Astrocyte of the cerebellum (primary cell): Measurements from ENCODE around the gene HECW1.

Experiments
- DNase-seq: peaks from one replicate; pipeline ENCODE4 v3.0.0-alpha.2; 2011; ENCODE audit warnings: low read depth
- H3K4me3 ChIP-seq: 2 replicates; pipeline ENCODE4 v1.5.1; 2011; ENCODE audit warnings: mild to moderate bottlenecking, low read depth, low read length, moderate library complexity
- CTCF ChIP-seq: IDR thresholded peaks from 2 replicates; pipeline ENCODE4 v1.5.1; 2012; ENCODE audit warnings: low read length, low read depth, moderate library complexity, mild to moderate bottlenecking; ENCODE audit errors: missing control alignments
- in situ Hi-C: cut with HindIII; loops from 2 replicates; pipeline ENCODE4 v1.10.0; 2017; ENCODE audit warnings: low sequenced_read_pairs

The HECW1 gene

GRCh38 chr7:43467406-43467805, 355.0 kb downstream of the HECW1 start:
- DNase-seq = no peak
- no peak for TF ChIP-seq CTCF
- in situ Hi-C loops = no loop called here

DNA sequence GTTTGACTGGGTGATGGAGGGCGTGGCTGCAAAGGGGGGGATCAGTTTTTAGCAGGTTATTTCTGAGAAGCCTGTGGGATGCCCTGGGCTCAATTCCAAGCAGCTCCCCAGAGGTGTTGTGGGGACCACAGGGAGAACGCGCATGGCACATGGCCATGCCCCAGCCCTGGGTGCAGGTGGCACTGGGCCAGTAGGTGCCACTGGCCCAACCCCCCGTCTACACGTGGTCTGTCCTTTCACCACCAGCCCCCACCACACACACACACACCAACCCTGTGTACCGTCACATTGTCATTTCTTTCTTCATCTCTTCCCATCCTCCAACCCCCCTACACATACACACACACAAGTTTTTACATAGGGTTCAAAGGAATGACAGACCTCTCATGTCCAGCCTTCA, 355.4 kb downstream of the HECW1 start:
- TF ChIP-seq CTCF = no peak
- H3K4me3 ChIP-seq = no peak overlapping the region
- DNase-seq = no peak
- in situ Hi-C loops = no loop called here

More at GRCh38 chr7:43467406-43467805, 355.0 kb downstream of the HECW1 start:
- no peak overlapping the region for H3K4me3 ChIP-seq

GRCh38 chr7:43469051-43469450, 356.6 kb downstream of the HECW1 start:
- no peak for DNase-seq
- no peak for TF ChIP-seq CTCF
- in situ Hi-C loops = no loop called here
- no peak overlapping the region for H3K4me3 ChIP-seq

DNA sequence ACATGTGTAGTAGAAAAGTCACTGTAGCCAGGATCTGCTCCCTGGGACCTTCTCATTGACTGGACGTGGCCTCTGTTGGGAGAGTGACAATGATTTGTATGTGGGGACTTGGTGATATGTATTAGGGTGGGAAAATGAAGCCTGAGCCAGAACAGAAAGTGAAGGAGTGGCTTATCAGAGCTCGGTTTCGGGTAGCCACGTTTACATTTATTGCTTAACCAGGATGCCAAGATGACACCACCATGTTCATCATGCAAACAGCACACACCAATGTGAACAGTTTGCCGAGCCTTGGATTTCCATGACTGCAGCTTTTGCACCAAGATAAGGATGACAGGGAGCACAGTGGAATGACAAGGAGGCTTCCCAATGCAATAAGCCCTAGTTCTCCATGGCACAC, 357.7 kb downstream of the HECW1 start:
- TF ChIP-seq CTCF = no peak
- H3K4me3 ChIP-seq = no peak overlapping the region
- no peak for DNase-seq
- in situ Hi-C loops = no loop called here

DNA sequence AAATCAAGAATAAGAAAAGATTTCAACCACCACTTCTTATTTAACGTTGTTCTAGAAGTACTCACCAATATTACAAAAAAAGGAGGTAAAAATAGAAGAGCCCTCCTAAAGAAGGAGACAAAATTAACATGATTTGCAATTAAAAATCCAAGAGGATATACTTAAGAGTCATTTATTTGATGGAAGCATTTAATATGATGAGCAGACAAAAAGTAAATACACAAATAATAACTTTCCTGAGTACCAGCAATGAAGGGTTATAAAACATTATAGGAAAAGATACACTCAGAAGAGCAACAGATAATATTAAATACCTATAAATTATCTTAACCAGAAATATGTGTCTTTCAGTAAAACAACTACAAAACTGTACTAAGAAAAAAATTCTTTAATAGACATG, 363.5 kb downstream of the HECW1 start:
- no peak for TF ChIP-seq CTCF
- in situ Hi-C loops = no loop called here
- H3K4me3 ChIP-seq = no peak overlapping the region
- no peak for DNase-seq

DNA sequence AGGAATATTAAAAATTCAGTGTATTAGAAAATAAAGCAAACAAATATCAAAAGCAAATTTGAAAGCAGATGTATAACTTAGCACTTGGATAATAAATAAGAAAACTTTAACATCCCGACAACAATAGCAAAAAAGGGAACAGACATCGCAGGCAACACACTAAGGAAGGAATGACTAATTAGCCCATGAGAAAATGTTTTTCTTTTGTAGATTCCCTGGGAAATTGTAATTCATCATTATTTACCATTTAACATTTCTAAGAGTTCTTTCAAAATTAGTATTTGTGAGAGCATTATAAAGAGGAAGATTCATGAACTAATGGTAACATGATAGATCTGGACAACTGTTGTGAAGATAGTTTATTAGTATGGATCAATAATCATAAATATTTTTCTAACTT, 364.4 kb downstream of the HECW1 start:
- no peak for DNase-seq
- no peak for TF ChIP-seq CTCF
- in situ Hi-C loops = no loop called here
- H3K4me3 ChIP-seq = no peak overlapping the region

GRCh38 chr7:43479042-43479441, 366.6 kb downstream of the HECW1 start:
- no peak for DNase-seq
- TF ChIP-seq CTCF = no peak
- H3K4me3 ChIP-seq = no peak overlapping the region
- in situ Hi-C loops = no loop called here
